ENCODE measurements around the gene CRNKL1.

GRCh38 chr20:20034486-20034885 is 17.8 kb downstream of the CRNKL1 start:
- TF ChIP-seq EZH2 (IDR thresholded peaks at IDR 0.05) = no peak
- no peak for TF ChIP-seq POLR2AphosphoS5 (IDR thresholded peaks at IDR 0.05; ENCODE audit: borderline replicate concordance, low read depth, low read length)
- TF ChIP-seq FOXP2 (optimal IDR thresholded peaks at IDR 0.05; ENCODE audit: control extremely low read depth, extremely low read length, insufficient read depth) = no peak

Measured in SK-N-MC (cell line).